Activated naive CD8-positive, alpha-beta T cell (primary cell): ENCODE results near the gene SRP19.
"Not testable (repeated sequence)": the region's sequence is repeated elsewhere in the genome, so short reads cannot be mapped to it uniquely, and the experiment has no call there.

Experiments
- H3K27ac Mint-ChIP-seq: one replicate; pipeline ENCODE4 v1.8.0; 2021; ENCODE audit warnings: mixed read lengths
- H3K27me3 Mint-ChIP-seq: one replicate; pipeline ENCODE4 v1.8.0; 2021; ENCODE audit warnings: mixed read lengths
- H3K36me3 Mint-ChIP-seq: one replicate; pipeline ENCODE4 v1.8.0; 2021; ENCODE audit warnings: mixed read lengths
- H3K4me1 Mint-ChIP-seq: one replicate; pipeline ENCODE4 v1.8.0; 2021; ENCODE audit warnings: low read depth, mixed read lengths
- H3K4me3 Mint-ChIP-seq: one replicate; pipeline ENCODE4 v1.8.0; 2021; ENCODE audit warnings: mild to moderate bottlenecking, mixed read lengths
- H3K9me3 Mint-ChIP-seq: one replicate; pipeline ENCODE4 v1.8.0; 2021; ENCODE audit warnings: low read depth, mixed read lengths

The SRP19 gene

GRCh38 chr5:112857866-112858265, 3.2 kb upstream of the SRP19 start:
- Mint-ChIP-seq H3K36me3 (peaks cover 6% of the 10 kb centered on the region), H3K27ac (no peak overlapping the region), H3K9me3 (peaks cover 6% of the 10 kb centered on the region), H3K27me3 (peaks cover 7% of the 10 kb centered on the region), H3K4me1 (peaks cover 16% of the 10 kb centered on the region), H3K4me3 (no peak overlapping the region)

- peak overlapping the region; percentile 100 for H3K27ac Mint-ChIP-seq
- not testable (repeated sequence) for H3K9me3 Mint-ChIP-seq, H3K27me3 Mint-ChIP-seq, H3K36me3 Mint-ChIP-seq
- H3K4me1 Mint-ChIP-seq: peaks cover 31% of the 10 kb centered on the region
- H3K4me3 Mint-ChIP-seq: peak overlapping the region; percentile 97
Measured at GRCh38 chr5:112860571-112860928, 537 bp upstream of the SRP19 start.

GRCh38 chr5:112861638-112861985, 525 bp downstream of the SRP19 start:
- peak overlapping the region; percentile 97 for H3K4me3 Mint-ChIP-seq
- no peaks in the 10 kb centered on the region for H3K9me3 Mint-ChIP-seq
- peaks cover 36% of the 10 kb centered on the region for H3K4me1 Mint-ChIP-seq
- peak overlapping the region; percentile 100 for H3K27ac Mint-ChIP-seq
- H3K27me3 Mint-ChIP-seq: peaks cover 4% of the 10 kb centered on the region
- no peaks in the 10 kb centered on the region for H3K36me3 Mint-ChIP-seq

- peaks cover 4% of the 10 kb centered on the region for H3K27me3 Mint-ChIP-seq
- H3K4me3 Mint-ChIP-seq: peak overlapping the region; percentile 97
- H3K9me3 Mint-ChIP-seq: no peaks in the 10 kb centered on the region
- H3K36me3 Mint-ChIP-seq: peaks cover under 1% of the 10 kb centered on the region
- H3K27ac Mint-ChIP-seq: peak overlapping the region; percentile 70
- peaks cover 40% of the 10 kb centered on the region for H3K4me1 Mint-ChIP-seq
Measured at GRCh38 chr5:112862085-112862484, 998 bp downstream of the SRP19 start.

GRCh38 chr5:112863549-112863948, 2.5 kb downstream of the SRP19 start:
- no peak overlapping the region for H3K27ac Mint-ChIP-seq
- no peaks in the 10 kb centered on the region for H3K27me3 Mint-ChIP-seq
- H3K4me1 Mint-ChIP-seq: peaks cover 45% of the 10 kb centered on the region
- H3K4me3 Mint-ChIP-seq: peak overlapping the region; percentile 97
- peaks cover 4% of the 10 kb centered on the region for H3K36me3 Mint-ChIP-seq
- no peaks in the 10 kb centered on the region for H3K9me3 Mint-ChIP-seq

GRCh38 chr5:112865128-112865527, 4.0 kb downstream of the SRP19 start:
- no peaks in the 10 kb centered on the region for H3K27me3 Mint-ChIP-seq
- H3K4me1 Mint-ChIP-seq: peaks cover 60% of the 10 kb centered on the region
- no peak overlapping the region for H3K4me3 Mint-ChIP-seq
- peaks cover 7% of the 10 kb centered on the region for H3K36me3 Mint-ChIP-seq
- no peaks in the 10 kb centered on the region for H3K9me3 Mint-ChIP-seq
- H3K27ac Mint-ChIP-seq: no peak overlapping the region

- Mint-ChIP-seq H3K27me3 (no peaks in the 10 kb centered on the region), H3K9me3 (no peaks in the 10 kb centered on the region), H3K4me3 (no peak overlapping the region), H3K36me3 (peaks cover 7% of the 10 kb centered on the region), H3K27ac (peak overlapping the region; percentile 37), H3K4me1 (peaks cover 57% of the 10 kb centered on the region)
Measured at GRCh38 chr5:112866739-112867138, 5.7 kb downstream of the SRP19 start.

GRCh38 chr5:112867411-112867810, 6.3 kb downstream of the SRP19 start:
- no peaks in the 10 kb centered on the region for H3K27me3 Mint-ChIP-seq
- H3K9me3 Mint-ChIP-seq: no peaks in the 10 kb centered on the region
- peaks cover 7% of the 10 kb centered on the region for H3K36me3 Mint-ChIP-seq
- peaks cover 53% of the 10 kb centered on the region for H3K4me1 Mint-ChIP-seq
- peak overlapping the region; percentile 37 for H3K27ac Mint-ChIP-seq
- H3K4me3 Mint-ChIP-seq: no peak overlapping the region

GRCh38 chr5:112869948-112870347, 8.9 kb downstream of the SRP19 start:
- Mint-ChIP-seq H3K27me3 (no peaks in the 10 kb centered on the region), H3K4me3 (no peak overlapping the region), H3K9me3 (no peaks in the 10 kb centered on the region), H3K27ac (peak overlapping the region; percentile 81), H3K36me3 (peaks cover 7% of the 10 kb centered on the region), H3K4me1 (peaks cover 46% of the 10 kb centered on the region)

- peaks cover 45% of the 10 kb centered on the region for H3K4me1 Mint-ChIP-seq
- no peaks in the 10 kb centered on the region for H3K27me3 Mint-ChIP-seq
- peaks cover 7% of the 10 kb centered on the region for H3K36me3 Mint-ChIP-seq
- H3K4me3 Mint-ChIP-seq: no peak overlapping the region
- H3K9me3 Mint-ChIP-seq: no peaks in the 10 kb centered on the region
- no peak overlapping the region for H3K27ac Mint-ChIP-seq
Measured at GRCh38 chr5:112870966-112871365, 9.9 kb downstream of the SRP19 start.

GRCh38 chr5:112876362-112876761, 15.3 kb downstream of the SRP19 start:
- Mint-ChIP-seq H3K4me1 (peaks cover 45% of the 10 kb centered on the region), H3K9me3 (no peaks in the 10 kb centered on the region), H3K27me3 (no peaks in the 10 kb centered on the region), H3K27ac (peak overlapping the region; percentile 59), H3K36me3 (peaks cover 16% of the 10 kb centered on the region), H3K4me3 (no peak overlapping the region)

- H3K36me3 Mint-ChIP-seq: peaks cover 16% of the 10 kb centered on the region
- H3K4me1 Mint-ChIP-seq: peaks cover 42% of the 10 kb centered on the region
- no peaks in the 10 kb centered on the region for H3K9me3 Mint-ChIP-seq
- H3K27me3 Mint-ChIP-seq: no peaks in the 10 kb centered on the region
- no peak overlapping the region for H3K4me3 Mint-ChIP-seq
- peak overlapping the region; percentile 59 for H3K27ac Mint-ChIP-seq
Measured at GRCh38 chr5:112878101-112878500, 17.0 kb downstream of the SRP19 start.

GRCh38 chr5:112878760-112879159, 17.7 kb downstream of the SRP19 start:
- Mint-ChIP-seq H3K4me3 (peak overlapping the region; percentile 68), H3K9me3 (no peaks in the 10 kb centered on the region), H3K36me3 (peaks cover 16% of the 10 kb centered on the region), H3K4me1 (peaks cover 39% of the 10 kb centered on the region), H3K27ac (peak overlapping the region; percentile 91), H3K27me3 (no peaks in the 10 kb centered on the region)

GRCh38 chr5:112880219-112880964, 19.3 kb downstream of the SRP19 start:
- no peak overlapping the region for H3K4me3 Mint-ChIP-seq
- no peaks in the 10 kb centered on the region for H3K9me3 Mint-ChIP-seq
- peaks cover 22% of the 10 kb centered on the region for H3K36me3 Mint-ChIP-seq
- H3K4me1 Mint-ChIP-seq: peaks cover 36% of the 10 kb centered on the region
- no peak overlapping the region for H3K27ac Mint-ChIP-seq
- H3K27me3 Mint-ChIP-seq: no peaks in the 10 kb centered on the region

GRCh38 chr5:112883192-112883591, 22.1 kb downstream of the SRP19 start:
- no peaks in the 10 kb centered on the region for H3K9me3 Mint-ChIP-seq
- H3K36me3 Mint-ChIP-seq: peaks cover 22% of the 10 kb centered on the region
- H3K27me3 Mint-ChIP-seq: no peaks in the 10 kb centered on the region
- H3K4me3 Mint-ChIP-seq: no peak overlapping the region
- peaks cover 47% of the 10 kb centered on the region for H3K4me1 Mint-ChIP-seq
- H3K27ac Mint-ChIP-seq: no peak overlapping the region

- H3K9me3 Mint-ChIP-seq: no peaks in the 10 kb centered on the region
- H3K36me3 Mint-ChIP-seq: peaks cover 23% of the 10 kb centered on the region
- H3K4me3 Mint-ChIP-seq: no peak overlapping the region
- H3K4me1 Mint-ChIP-seq: peaks cover 46% of the 10 kb centered on the region
- H3K27ac Mint-ChIP-seq: peak overlapping the region; percentile 36
- H3K27me3 Mint-ChIP-seq: no peaks in the 10 kb centered on the region
Measured at GRCh38 chr5:112885001-112885400, 23.9 kb downstream of the SRP19 start.
